Hematopoietic multipotent progenitor cell treated with erythropoietin and hydrocortisone succinate and interleukin-3 and kit ligand, for 17 days (in vitro differentiated cells): ENCODE measurements around the gene ADAM10.

ENCODE experiments used
- DNase-seq: peaks from one replicate; pipeline ENCODE4 v3.0.0-alpha.2; 2015; ENCODE audit warnings: low spot score

The ADAM10 gene

GRCh38 chr15:58576657-58577056 is 172.8 kb downstream of the ADAM10 start:
- DNase-seq = no peak

GRCh38 chr15:58575045-58575786 is 174.3 kb downstream of the ADAM10 start:
- no peak for DNase-seq

- no peak for DNase-seq
These were observed 174.9 kb downstream of the ADAM10 start for GRCh38 chr15:58574631-58575030.

GRCh38 chr15:58573270-58573669 is 176.2 kb downstream of the ADAM10 start:
- no peak for DNase-seq

- DNase-seq = no peak
These were observed 177.0 kb downstream of the ADAM10 start for GRCh38 chr15:58572521-58572920.

- DNase-seq = no peak
These were observed 178.0 kb downstream of the ADAM10 start for GRCh38 chr15:58571491-58571890.

- DNase-seq = no peak
These were observed 180.1 kb downstream of the ADAM10 start for GRCh38 chr15:58569455-58569854.

GRCh38 chr15:58568157-58568571 is 181.3 kb downstream of the ADAM10 start:
- no peak for DNase-seq

GRCh38 chr15:58566029-58566428 is 183.5 kb downstream of the ADAM10 start:
- no peak for DNase-seq

GRCh38 chr15:58565619-58566018 is 183.9 kb downstream of the ADAM10 start:
- DNase-seq = no peak

- DNase-seq = no peak
These were observed 184.5 kb downstream of the ADAM10 start for GRCh38 chr15:58564981-58565380.

GRCh38 chr15:58562135-58562534 is 187.4 kb downstream of the ADAM10 start:
- no peak for DNase-seq

- no peak for DNase-seq
These were observed 188.2 kb downstream of the ADAM10 start for GRCh38 chr15:58561321-58561720.

GRCh38 chr15:58559904-58560588 is 189.5 kb downstream of the ADAM10 start:
- no peak for DNase-seq

GRCh38 chr15:58558777-58559176 is 190.7 kb downstream of the ADAM10 start:
- no peak for DNase-seq

GRCh38 chr15:58556541-58556940 is 193.0 kb downstream of the ADAM10 start:
- no peak for DNase-seq

GRCh38 chr15:58556028-58556361 is 193.5 kb downstream of the ADAM10 start:
- no peak for DNase-seq

- DNase-seq = no peak
These were observed 194.1 kb downstream of the ADAM10 start for GRCh38 chr15:58555162-58556027.

- DNase-seq = no peak
These were observed 194.7 kb downstream of the ADAM10 start for GRCh38 chr15:58554758-58555157.

GRCh38 chr15:58553365-58553918 is 196.1 kb downstream of the ADAM10 start:
- no peak for DNase-seq

- no peak for DNase-seq
These were observed 196.8 kb downstream of the ADAM10 start for GRCh38 chr15:58552505-58553364.
